GM21526 (cell line): Measurements from ENCODE around the gene HGFAC.
A peak's percentile ranks its signal among the peaks of the same experiment; 100 is the strongest.
"Not testable (repeated sequence)": the region's sequence is repeated elsewhere in the genome, so short reads cannot be mapped to it uniquely, and the experiment has no call there.

Experiments
- ATAC-seq: cut with Tn5 transposase; IDR thresholded peaks from one replicate; pipeline ENCODE4 v1.9.1; 2021; ENCODE audit warnings: moderate library complexity; ENCODE audit not compliant: unreplicated experiment, low FRiP score

Gene HGFAC

GRCh38 chr4:3440011-3440410 is 1.8 kb upstream of the HGFAC start:
- no peak for ATAC-seq

GRCh38 chr4:3440979-3441500 is 728 bp upstream of the HGFAC start:
- no peak for ATAC-seq

GRCh38 chr4:3442460-3442958 is 741 bp downstream of the HGFAC start:
- ATAC-seq = no peak

GRCh38 chr4:3442959-3443749 is 1.4 kb downstream of the HGFAC start:
- peak; percentile 60 for ATAC-seq

GRCh38 chr4:3443750-3444309 is 2.1 kb downstream of the HGFAC start:
- ATAC-seq = no peak

- no peak for ATAC-seq
Measured at GRCh38 chr4:3444351-3445110, 2.8 kb downstream of the HGFAC start.

GRCh38 chr4:3445111-3445820 is 3.5 kb downstream of the HGFAC start:
- ATAC-seq = no peak

GRCh38 chr4:3445829-3446545 is 4.2 kb downstream of the HGFAC start:
- no peak for ATAC-seq

GRCh38 chr4:3446631-3447320 is 5.0 kb downstream of the HGFAC start:
- ATAC-seq = no peak

- no peak for ATAC-seq
Measured at GRCh38 chr4:3447431-3448395, 5.9 kb downstream of the HGFAC start.

GRCh38 chr4:3449047-3449573 is 7.3 kb downstream of the HGFAC start:
- ATAC-seq = no peak

- no peak for ATAC-seq
Measured at GRCh38 chr4:3449574-3450534, 8.1 kb downstream of the HGFAC start.

GRCh38 chr4:3450643-3451042 is 8.9 kb downstream of the HGFAC start:
- ATAC-seq = no peak

- ATAC-seq = no peak
Measured at GRCh38 chr4:3451956-3452355, 10.2 kb downstream of the HGFAC start.

GRCh38 chr4:3452376-3452775 is 10.6 kb downstream of the HGFAC start:
- no peak for ATAC-seq

- ATAC-seq = not testable (repeated sequence)
Measured at GRCh38 chr4:3455596-3455995, 13.8 kb downstream of the HGFAC start.

GRCh38 chr4:3458371-3458770 is 16.6 kb downstream of the HGFAC start:
- no peak for ATAC-seq
